PFSK-1 (cell line): ENCODE results near the gene EPS15.

Source experiments
- REST ChIP-seq, 2 experiments: IDR thresholded peaks; 2 replicates each; pipeline versions ENCODE4 v1.6.1 to v1.8.0; 2011 to 2012; ENCODE audit warnings: low read depth in 2 of 2, low read length in 2 of 2, control low read depth in 1 of 2, inconsistent platforms in 1 of 2, mild to moderate bottlenecking in 1 of 2, moderate library complexity in 1 of 2; ENCODE audit not compliant: insufficient read depth in 1 of 2
- TAF1 ChIP-seq: IDR thresholded peaks from 2 replicates; pipeline ENCODE4 v1.6.1; 2012; ENCODE audit warnings: low read length, control low read depth, borderline replicate concordance; ENCODE audit not compliant: insufficient read depth

- TF ChIP-seq REST (IDR thresholded peaks at IDR 0.05; ENCODE audit: insufficient read depth in 1 of 2, low read depth in 2 of 2, low read length in 2 of 2) (no peak), TAF1 (no peak)
Measured at GRCh38 chr1:51518586-51519047, 449 bp downstream of the EPS15 start.
